Measurements from ENCODE around the gene AKAP6.

Gene AKAP6

GRCh38 chr14:32629236-32629635 lies 300.1 kb downstream of the AKAP6 start:
- H3K4me3 ChIP-seq (ENCODE audit: low read depth, low read length), result no peak overlapping the region
- DNase-seq (ENCODE audit: low read depth), result no peak
- TF ChIP-seq CTCF (IDR thresholded peaks at IDR 0.05; ENCODE audit: low read depth, low read length, missing control alignments), result no peak

- no peak overlapping the region for H3K4me3 ChIP-seq (ENCODE audit: low read depth, low read length)
- TF ChIP-seq CTCF (IDR thresholded peaks at IDR 0.05; ENCODE audit: low read depth, low read length, missing control alignments), result no peak
Observed at GRCh38 chr14:32630701-32631100, 301.6 kb downstream of the AKAP6 start.

GRCh38 chr14:32633224-32633859 lies 304.2 kb downstream of the AKAP6 start:
- TF ChIP-seq CTCF (IDR thresholded peaks at IDR 0.05; ENCODE audit: low read depth, low read length, missing control alignments), result no peak
- DNase-seq (ENCODE audit: low read depth), result no peak
- no peak overlapping the region for H3K4me3 ChIP-seq (ENCODE audit: low read depth, low read length)

More at GRCh38 chr14:32630701-32631100, 301.6 kb downstream of the AKAP6 start:
- DNase-seq (ENCODE audit: low read depth), result no peak

- no peak for TF ChIP-seq CTCF (IDR thresholded peaks at IDR 0.05; ENCODE audit: low read depth, low read length, missing control alignments)
- no peak for DNase-seq (ENCODE audit: low read depth)
- no peak overlapping the region for H3K4me3 ChIP-seq (ENCODE audit: low read depth, low read length)
Observed at GRCh38 chr14:32633930-32634329, 304.8 kb downstream of the AKAP6 start.

- H3K4me3 ChIP-seq (ENCODE audit: low read depth, low read length), result no peak overlapping the region
Observed at GRCh38 chr14:32635061-32635719, 306.1 kb downstream of the AKAP6 start.

GRCh38 chr14:32637582-32637981 lies 308.5 kb downstream of the AKAP6 start:
- no peak overlapping the region for H3K4me3 ChIP-seq (ENCODE audit: low read depth, low read length)
- no peak for TF ChIP-seq CTCF (IDR thresholded peaks at IDR 0.05; ENCODE audit: low read depth, low read length, missing control alignments)
- no peak for DNase-seq (ENCODE audit: low read depth)

More at GRCh38 chr14:32635061-32635719, 306.1 kb downstream of the AKAP6 start:
- no peak for TF ChIP-seq CTCF (IDR thresholded peaks at IDR 0.05; ENCODE audit: low read depth, low read length, missing control alignments)
- DNase-seq (ENCODE audit: low read depth), result no peak

GRCh38 chr14:32639208-32639607 lies 310.1 kb downstream of the AKAP6 start:
- DNase-seq (ENCODE audit: low read depth), result no peak
- H3K4me3 ChIP-seq (ENCODE audit: low read depth, low read length), result no peak overlapping the region
- no peak for TF ChIP-seq CTCF (IDR thresholded peaks at IDR 0.05; ENCODE audit: low read depth, low read length, missing control alignments)

Data from GM12864 (cell line).